SJCRH30 (cell line): ENCODE measurements around the gene VOPP1. TPM values are rescaled to one million over a fixed set of nuclear protein-coding genes. Genes with fewer than 3 reads are reported as not detected.

Source experiments
- total RNA-seq: library from RNA; depleted of rRNA; stranded (reverse); fragments of >200 nt; shearing (Covaris generic); gene quantifications from 2 replicates; pipeline ENCODE4 v1.2.3, GENCODE V29; 2014; rRNA removed

Gene VOPP1
- total RNA-seq, 1 experiment from 2014 or later = 89.8 TPM

Other genes with a start within 250 kb of the VOPP1 start
- gene LANCL2, start 207.2 kb downstream of the VOPP1 start, total RNA-seq = 23.4 and 28.0 TPM in 2 replicates